ENCODE data around the gene PTP4A2.
"Not testable (repeated sequence)": the region's sequence is repeated elsewhere in the genome, so short reads cannot be mapped to it uniquely, and the experiment has no call there.

Gene PTP4A2

DNA sequence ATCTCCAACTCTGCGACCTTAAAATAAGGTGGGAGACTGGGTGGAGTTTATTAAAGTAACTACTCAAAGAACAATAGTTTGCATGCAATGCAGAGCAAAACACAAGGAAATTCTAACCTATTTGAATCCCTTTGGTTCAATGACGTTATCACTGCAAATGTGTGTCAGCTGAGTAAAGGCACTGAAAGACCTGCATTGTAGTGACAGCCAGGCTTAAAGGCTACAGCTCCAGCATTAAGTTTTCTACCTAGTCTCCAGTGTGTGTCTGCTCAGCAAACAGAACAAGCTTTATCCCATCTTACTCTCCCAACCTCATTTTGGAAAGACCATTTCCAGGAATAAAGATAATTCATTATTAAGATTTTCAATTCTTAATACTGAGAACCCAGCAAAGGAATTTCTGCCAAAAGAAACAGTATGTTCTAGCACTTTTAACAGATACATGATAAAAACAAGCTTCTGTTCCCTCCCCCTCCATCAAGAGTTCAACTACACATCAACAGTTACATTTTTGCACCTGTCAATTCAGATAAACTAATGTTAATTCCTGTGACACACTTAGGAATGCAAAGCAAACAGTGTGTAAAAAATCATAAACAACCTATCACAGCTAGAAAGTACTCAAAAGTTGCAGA is 14.2 kb downstream of the PTP4A2 start:
- no peak for DNase-seq

- DNase-seq = no peak
Measured at GRCh38 chr1:31920956-31921355, 17.2 kb downstream of the PTP4A2 start.

DNA sequence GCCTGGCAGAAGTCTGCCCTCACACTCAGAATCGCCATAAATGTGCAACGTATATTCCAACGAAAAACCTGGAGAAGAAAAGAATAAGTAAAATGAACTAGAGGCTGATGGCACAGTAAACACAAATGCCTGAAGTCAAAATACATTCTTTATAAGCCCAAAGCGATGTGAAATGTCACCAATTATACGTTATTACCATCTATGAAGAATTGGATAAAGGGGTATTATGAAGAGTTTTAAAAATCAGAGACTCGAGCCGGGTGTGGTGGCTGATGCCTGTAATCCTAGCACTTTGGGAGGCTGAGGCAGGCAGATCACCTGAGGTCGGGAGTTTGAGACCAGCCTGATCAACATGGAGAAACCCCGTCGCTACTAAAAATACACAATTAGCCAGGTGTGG is 18.6 kb downstream of the PTP4A2 start:
- DNase-seq = no peak

DNA sequence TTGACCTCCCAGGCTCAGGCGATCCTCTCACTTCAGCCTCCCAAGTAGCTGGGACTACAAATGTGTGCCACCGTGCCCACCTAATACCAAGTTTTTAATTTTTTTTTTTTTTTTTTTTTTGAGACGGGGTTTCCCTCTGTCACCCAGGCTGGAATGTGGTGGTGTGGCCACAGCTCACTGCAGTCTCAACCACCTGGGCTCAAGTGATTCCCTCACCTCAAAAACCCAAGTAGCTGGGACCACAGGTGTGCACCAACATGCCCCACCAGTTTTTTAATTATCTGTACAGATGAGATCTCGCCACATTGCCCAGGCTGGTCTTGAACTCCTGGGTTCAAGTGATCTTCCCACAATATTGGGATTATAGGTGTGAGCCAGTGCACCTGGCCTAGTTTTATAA is 22.7 kb downstream of the PTP4A2 start:
- no peak for DNase-seq

DNA sequence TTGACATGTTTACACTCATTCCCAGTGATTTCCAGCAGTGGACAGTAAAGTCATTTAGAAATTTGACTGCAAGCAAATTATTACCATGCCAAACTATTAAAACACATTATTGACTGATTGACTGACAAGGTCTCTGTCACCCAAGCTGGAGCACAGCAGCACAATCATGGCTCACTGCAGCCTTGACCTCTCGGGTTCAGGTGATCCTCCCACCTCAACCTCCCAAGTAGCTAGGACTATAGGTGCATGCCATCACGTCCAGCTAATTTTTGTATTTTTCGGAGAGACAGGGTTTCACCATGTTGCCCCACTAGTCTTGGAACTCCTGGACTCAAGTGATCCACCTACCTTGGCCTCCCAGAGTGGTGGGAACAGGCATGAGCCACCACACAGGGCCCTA is 24.2 kb downstream of the PTP4A2 start:
- DNase-seq = no peak

DNA sequence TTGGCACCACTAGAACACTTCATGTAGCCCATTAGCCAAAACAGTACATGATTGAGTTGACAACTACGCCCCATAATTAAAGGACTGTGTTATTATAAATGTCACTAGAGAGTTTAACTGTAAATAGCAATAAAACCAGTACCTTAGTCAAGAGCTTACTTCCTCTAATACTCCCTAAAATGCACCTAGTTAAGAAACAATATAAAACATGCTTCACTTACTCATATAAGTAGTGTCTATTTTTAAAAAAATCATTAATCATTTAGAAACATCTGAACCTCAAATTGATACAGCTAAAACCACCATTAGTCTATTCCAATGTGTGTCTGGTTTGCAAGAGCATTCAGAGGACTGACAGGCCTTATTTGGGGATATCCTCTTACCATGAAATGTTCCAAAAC is 25.3 kb downstream of the PTP4A2 start:
- no peak for DNase-seq

DNA sequence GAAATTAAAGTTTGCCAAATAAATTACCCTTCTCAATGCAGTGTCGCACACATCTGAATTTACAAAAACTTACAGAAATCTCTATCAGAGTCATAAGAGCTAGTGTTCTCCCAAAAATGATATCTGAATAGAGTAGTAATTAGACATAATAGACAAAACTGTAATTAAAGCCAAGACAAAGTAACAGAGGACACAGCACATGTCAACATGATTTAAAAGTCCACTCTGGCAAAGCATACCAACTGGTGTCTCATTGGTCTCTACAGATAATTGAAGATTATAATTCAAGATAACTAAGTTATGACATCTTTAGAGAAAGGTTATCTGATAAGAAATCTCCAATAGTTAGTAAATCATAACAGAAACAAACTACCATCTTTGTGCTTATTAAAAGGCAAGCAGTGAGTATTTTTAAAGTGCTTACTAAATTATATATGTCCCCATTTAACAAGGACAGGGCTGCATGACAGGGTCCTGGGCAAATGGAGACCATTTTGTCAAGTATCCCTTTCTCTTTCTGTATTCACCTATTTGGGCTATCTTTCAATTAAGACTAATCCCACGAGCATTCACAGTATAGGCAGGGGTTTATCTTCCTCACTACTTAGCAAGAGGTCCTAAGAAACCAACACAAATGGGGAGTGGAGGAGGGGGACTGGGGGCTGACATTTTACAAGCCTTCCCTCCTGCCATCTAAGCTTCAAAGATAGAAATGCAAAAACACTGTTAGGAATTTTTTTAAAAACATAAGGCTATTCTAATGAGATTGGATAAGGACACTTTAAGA is 26.0 kb downstream of the PTP4A2 start:
- no peak for DNase-seq

GRCh38 chr1:31910933-31911332 is 27.2 kb downstream of the PTP4A2 start:
- DNase-seq = no peak

DNA sequence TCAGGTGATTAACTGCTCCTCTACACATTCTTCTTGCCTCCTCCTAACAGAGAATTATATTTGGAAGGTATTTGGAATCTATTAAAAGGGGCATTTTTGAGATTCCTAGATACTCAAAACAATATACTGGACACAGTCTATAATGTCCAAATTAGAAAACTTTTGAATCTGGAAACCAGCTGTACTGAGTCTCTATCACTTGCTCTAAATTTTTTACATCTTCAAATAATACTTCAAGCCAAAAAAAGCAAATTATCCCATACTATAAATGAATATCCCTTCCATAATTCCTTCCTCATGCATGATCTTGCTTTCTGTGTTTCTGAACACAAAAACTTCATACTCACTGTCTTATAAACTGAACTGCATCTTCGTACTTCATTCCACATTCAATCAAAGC is 28.5 kb downstream of the PTP4A2 start:
- no peak for DNase-seq

GRCh38 chr1:31906557-31906956 is 31.6 kb downstream of the PTP4A2 start:
- DNase-seq = no peak

DNA sequence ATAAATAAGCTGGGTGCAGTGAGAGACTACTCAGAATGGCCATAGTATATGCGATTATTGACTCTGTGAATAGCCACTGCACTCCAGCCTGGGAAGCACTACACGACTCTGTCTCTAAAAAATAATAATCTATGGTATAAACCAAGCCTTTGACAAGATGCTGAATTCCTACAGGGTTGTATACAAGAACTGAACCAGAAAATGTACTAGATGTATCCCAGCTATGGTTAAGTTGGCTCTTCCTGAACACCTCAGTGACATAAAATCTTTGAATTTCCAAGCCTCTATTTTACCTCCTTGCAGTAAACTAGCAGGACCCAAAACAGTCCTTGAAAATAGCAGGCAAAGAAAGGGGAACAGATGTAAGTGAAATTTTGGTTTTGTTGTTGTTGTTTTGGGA is 32.5 kb downstream of the PTP4A2 start:
- no peak for DNase-seq

- DNase-seq = no peak
Measured at GRCh38 chr1:31905093-31905509, 33.1 kb downstream of the PTP4A2 start.

DNA sequence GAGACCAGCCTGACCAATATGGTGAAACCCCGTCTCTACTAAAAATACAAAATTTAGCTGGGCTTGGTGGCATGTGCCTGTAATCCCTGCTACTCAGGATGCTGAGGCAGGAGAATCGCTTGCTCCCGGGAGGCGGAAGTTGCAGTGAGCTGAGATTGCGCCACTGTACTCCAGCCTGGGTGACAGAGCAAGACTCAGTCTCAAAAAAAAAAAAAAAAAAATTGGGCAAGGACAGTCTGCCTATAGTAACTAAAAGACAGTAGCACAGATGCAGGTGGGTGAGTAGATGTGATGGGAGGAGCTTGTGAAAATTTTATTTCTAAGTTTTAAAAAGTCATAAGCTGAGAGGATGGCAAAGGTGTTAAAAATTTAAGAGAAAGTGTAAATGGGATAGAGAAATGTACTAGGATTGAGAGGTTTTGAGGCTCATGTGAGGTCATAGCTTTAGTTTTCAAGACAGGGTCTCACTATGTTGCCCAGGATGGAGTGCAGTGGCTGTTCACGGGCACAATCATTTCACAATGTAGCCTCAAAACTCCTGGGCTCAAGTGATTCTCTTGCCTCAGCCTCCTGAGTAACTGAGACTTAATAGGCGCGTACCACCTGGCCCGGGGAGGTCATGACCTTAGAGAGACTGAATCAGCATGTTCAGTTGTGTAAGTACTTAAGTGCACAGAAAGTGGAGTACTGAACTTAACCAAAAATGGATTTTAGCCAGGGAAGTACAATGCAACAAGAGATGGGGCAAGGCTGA is 33.7 kb downstream of the PTP4A2 start:
- DNase-seq = no peak

DNA sequence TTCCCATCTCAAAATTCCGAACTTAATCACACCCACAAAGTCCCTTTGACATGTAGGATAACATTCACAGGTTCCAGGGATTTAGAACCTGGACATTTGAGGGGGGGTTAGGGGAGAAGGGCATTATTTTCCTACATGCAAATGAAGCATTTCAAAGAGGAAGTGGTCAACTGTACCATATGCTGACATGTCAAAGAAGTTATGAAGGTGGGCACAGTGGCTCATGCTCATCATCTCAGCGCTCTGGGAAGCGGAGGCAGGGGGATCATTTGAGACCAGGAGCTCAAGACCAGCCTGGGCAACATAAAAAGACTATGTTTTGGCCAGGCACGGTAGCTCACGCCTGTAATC is 35.7 kb downstream of the PTP4A2 start:
- no peak for DNase-seq

- no peak for DNase-seq
Measured at GRCh38 chr1:31901838-31902509, 36.2 kb downstream of the PTP4A2 start.

DNA sequence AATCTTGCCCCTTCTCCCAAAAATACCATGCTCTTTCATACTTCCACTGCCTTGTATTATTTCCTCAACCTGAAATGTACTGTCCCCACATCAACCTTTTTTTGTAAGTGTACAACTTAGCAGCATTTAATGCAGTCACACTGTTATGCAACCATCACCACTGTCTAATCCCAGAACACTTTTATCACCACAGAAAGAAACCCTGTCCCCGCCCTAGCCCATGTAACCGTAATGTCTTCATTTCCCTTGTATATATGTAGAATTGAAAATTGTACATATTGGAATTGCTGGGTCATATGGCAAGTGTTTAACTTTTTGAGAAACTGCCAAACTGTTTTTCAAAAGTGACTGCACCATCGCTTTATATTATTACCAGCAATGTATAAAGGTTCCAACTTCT is 37.4 kb downstream of the PTP4A2 start:
- no peak for DNase-seq

- no peak for DNase-seq
Measured at GRCh38 chr1:31897526-31898100, 40.6 kb downstream of the PTP4A2 start.

DNA sequence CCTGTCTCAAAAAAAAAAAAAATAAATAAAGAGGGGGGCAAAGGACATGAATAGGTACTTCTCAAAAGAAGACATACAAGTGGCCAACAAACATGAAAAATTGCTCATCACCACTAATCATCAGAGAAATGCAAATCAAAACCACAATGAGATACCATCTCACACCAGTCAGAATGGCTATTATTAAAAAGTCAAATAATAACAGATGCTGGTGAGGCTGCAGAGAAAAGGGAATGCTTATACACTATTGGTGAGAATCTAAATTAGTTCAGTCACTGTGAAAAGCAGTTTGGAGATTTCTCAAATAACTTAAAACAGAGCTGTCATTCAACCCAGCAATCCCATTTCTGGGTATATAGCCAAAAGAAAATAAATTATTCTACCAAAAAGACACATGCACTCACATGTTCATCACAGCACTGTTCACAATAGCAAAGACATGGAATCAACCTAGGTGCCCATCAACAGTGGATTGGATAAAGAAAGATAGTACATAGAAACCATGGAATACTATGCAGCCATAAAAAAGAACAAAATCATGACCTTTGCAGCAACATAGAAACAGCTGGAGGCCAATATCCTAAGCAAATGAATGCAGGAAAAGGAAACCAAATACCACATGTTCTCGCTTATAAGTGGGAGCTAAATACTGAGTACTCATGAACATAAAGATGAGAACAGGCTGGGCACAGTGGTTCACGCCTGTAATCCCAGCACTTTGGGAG is 42.5 kb downstream of the PTP4A2 start:
- DNase-seq = not testable (repeated sequence)

DNA sequence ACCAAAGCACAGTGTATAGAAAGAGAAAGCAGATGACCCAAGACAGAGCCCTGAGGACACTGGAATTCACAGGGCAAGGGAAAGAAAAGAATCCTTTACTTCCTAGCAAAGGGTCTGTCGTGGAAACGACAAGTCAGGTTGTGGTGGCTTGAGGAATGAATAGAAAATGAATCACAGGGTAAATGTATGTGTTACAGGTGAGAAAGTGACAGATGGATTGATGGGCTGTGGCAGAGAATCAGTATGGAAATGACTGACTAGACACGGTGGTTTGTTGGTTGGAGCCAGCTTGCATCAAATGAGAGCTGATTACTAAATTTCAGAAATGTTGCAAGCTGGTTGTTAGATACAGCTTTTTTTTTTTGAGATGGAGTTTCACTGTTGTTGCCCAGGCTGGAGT is 46.9 kb downstream of the PTP4A2 start:
- no peak for DNase-seq

DNA sequence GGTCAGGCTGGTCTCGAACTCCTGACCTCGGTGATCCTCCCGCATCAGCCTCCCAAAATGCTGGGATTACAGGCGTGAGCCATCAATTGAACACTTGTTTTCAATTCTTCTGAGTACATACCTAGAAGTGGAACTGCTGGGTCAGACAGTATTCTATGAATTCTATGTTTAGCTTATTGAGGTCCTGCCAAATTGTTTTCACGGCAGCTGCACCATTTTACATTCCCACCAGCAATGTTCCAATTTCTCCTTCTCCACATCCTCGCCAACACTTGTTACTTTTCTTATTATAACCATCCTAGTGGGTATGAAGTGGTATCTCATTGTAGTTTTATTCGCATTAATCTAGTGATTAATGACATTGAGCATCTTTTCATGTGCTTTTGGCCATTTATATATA is 49.9 kb downstream of the PTP4A2 start:
- DNase-seq = no peak

DNA sequence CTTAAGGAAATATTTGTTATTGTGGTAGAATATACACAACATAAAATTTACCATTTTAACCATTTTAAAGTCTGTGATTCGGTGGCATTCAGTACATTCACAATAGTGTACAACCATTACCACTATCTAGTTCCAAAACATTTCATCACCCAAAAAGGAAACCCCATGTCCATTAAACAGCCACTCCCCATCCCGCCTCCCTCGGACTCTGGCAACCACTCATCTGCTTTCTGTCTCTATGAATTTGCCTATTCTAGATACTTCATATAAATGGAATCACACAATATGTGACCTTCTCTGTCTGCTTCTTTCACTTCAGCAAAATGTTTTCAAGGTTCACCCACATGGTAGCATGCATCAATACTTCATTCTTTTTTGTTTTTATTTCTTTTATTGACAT is 51.3 kb downstream of the PTP4A2 start:
- no peak for DNase-seq

DNA sequence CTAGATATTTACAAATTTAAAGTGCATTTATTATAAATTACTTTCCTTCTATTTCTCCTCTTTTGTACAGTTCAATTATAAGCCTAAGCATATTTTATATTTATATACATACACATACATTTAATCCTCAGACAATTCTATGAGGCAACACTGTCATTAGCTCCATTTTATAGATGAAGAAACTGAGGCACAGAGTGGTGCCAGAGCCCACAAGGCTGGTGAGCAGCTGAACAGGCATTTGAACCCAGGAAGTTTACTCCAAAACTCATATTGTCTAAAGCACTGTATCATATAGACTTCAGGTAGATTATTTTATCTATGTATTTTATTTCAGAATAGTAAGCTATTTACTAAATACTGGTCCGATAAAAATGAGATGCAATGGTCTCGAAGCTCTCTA is 52.3 kb downstream of the PTP4A2 start:
- DNase-seq = no peak
